Transverse colon (tissue), 4 donors: ENCODE data around the gene PCDHA2. TPM values are rescaled to one million over a fixed set of nuclear protein-coding genes. Genes with fewer than 3 reads are reported as not detected.
"Not testable (repeated sequence)": the region's sequence is repeated elsewhere in the genome, so short reads cannot be mapped to it uniquely, and the experiment has no call there.

Source experiments
- DNase-seq: peaks from one replicate; pipeline ENCODE4 v3.0.0-alpha.2; 2019
- H3K27ac ChIP-seq, 4 donors: fragments of 200-600 bp; sonication (generic); 2 replicates each; pipeline ENCODE4 v1.5.1; 2016 to 2018; ENCODE audit warnings: inconsistent platforms in 4 of 4
- H3K27me3 ChIP-seq: fragments of 200-600 bp; sonication (generic); 2 replicates; pipeline ENCODE4 v1.5.1; 2017; ENCODE audit warnings: inconsistent platforms
- H3K36me3 ChIP-seq, 4 donors: fragments of 200-600 bp; sonication (generic); 2 replicates each; pipeline ENCODE4 v1.5.1; 2017 to 2019; ENCODE audit warnings: inconsistent platforms in 4 of 4
- H3K4me1 ChIP-seq, 4 donors: fragments of 200-600 bp; sonication (generic); 2 replicates each; pipeline ENCODE4 v1.5.1; 2017 to 2020; ENCODE audit warnings: inconsistent platforms in 4 of 4
- H3K4me3 ChIP-seq, 4 donors: fragments of 200-600 bp; sonication (generic); 1 replicate in 1 of 4; 2 replicates in 3 of 4; pipeline versions ENCODE4 v1.5.1 to v1.6.1; 2017 to 2019; ENCODE audit warnings: inconsistent platforms in 4 of 4
- H3K9me3 ChIP-seq, 2 donors: fragments of 200-600 bp; sonication (generic); 2 replicates each; pipeline ENCODE4 v1.5.1; 2017 to 2019; ENCODE audit warnings: inconsistent platforms in 2 of 2
- EP300 ChIP-seq: sonication (generic); formaldehyde crosslinking; IDR thresholded peaks from one replicate; pipeline ENCODE4 v1.6.1; 2017; ENCODE audit warnings: antibody characterized with exemption, low read depth
- POLR2A ChIP-seq: fragments of 450-650 bp; IDR thresholded peaks from one replicate; pipeline ENCODE4 v1.6.1; 2016; ENCODE audit warnings: antibody characterized with exemption, mild to moderate bottlenecking, moderate library complexity
- POLR2AphosphoS5 ChIP-seq, 3 donors: sonication (generic); formaldehyde crosslinking; IDR thresholded peaks; one replicate each; pipeline ENCODE4 v1.6.1; 2016; ENCODE audit warnings: antibody characterized with exemption in 3 of 3
- WGBS, 2 donors: methylation state at CpG; one replicate each; pipeline ENCODE4 v1.1.5; 2018; ENCODE audit warnings: low coverage in 1 of 2; 5-methylcytosine and 5-hydroxymethylcytosine counted together
- in situ Hi-C, 4 donors: fragments of 200-750 bp; cut with MboI; loops; one replicate each; pipeline versions ENCODE4 v1.15.0 to v1.15.1; 2017; ENCODE audit warnings: low sequenced_read_pairs in 3 of 4, low pct_ligation_motif_present in 1 of 4, low pct_unique_long_range_greater_than_20kb in 1 of 4
- intact Hi-C: fragments of 100-400 bp; cut with DNase I; formaldehyde crosslinking; loops from one replicate; pipeline ENCODE4 v1.15.1; 2023; ENCODE audit warnings: low total_unique reads
- total RNA-seq, 4 donors: library from RNA; depleted of rRNA; stranded (reverse); fragments of >200 nt; gene quantifications; one replicate each; pipeline ENCODE4 v1.1.0, GENCODE V29; 2016
- TF ChIP-seq, protein P1 (sequence below), 5 experiments: fragments of 200-600 bp in 3 of 5; fragments of 450-650 bp in 2 of 5; sonication (generic) in 3 of 5; IDR thresholded peaks; 1 replicate in 2 of 5; 2 replicates in 3 of 5; pipeline ENCODE4 v1.5.1; 2016 to 2017; ENCODE audit warnings: antibody characterized with exemption in 5 of 5, inconsistent platforms in 3 of 5, mild to moderate bottlenecking in 2 of 5, moderate library complexity in 1 of 5

PCDHA2 gene
- total RNA-seq, 4 donors from 2014 or later = 0.14 to 0.32 TPM; not detected in 2

DNA sequence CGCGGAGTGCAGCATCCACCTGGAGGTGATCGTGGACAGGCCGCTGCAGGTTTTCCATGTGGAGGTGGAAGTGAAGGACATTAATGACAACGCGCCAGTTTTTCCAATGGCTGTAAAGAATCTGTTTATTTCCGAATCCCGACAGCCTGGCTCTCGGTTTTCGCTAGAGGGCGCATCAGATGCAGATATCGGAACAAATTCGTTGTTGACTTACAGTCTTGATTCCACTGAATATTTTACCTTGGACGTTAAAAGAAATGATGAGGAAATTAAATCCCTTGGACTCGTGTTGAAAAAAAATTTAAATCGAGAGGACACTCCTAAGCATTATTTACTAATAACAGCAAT is 6.8 kb downstream of the PCDHA2 start:
- no peaks in the 10 kb centered on the region for H3K4me1 ChIP-seq
- peaks cover 8% of the 10 kb centered on the region for H3K27me3 ChIP-seq
- intact Hi-C loops (no loop called here), in situ Hi-C loops (no loop called here)
- peak overlapping the region in 1 of 4 donors; percentile 11 for H3K27ac ChIP-seq
- no peak for TF ChIP-seq POLR2AphosphoS5 (IDR thresholded peaks at IDR 0.05)
- TF ChIP-seq, protein P1, sequence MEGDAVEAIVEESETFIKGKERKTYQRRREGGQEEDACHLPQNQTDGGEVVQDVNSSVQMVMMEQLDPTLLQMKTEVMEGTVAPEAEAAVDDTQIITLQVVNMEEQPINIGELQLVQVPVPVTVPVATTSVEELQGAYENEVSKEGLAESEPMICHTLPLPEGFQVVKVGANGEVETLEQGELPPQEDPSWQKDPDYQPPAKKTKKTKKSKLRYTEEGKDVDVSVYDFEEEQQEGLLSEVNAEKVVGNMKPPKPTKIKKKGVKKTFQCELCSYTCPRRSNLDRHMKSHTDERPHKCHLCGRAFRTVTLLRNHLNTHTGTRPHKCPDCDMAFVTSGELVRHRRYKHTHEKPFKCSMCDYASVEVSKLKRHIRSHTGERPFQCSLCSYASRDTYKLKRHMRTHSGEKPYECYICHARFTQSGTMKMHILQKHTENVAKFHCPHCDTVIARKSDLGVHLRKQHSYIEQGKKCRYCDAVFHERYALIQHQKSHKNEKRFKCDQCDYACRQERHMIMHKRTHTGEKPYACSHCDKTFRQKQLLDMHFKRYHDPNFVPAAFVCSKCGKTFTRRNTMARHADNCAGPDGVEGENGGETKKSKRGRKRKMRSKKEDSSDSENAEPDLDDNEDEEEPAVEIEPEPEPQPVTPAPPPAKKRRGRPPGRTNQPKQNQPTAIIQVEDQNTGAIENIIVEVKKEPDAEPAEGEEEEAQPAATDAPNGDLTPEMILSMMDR (IDR thresholded peaks at IDR 0.05) = no peak
- TF ChIP-seq EP300 = no peak
- TF ChIP-seq POLR2A = no peak
- peaks cover 5 to 33% of the 10 kb centered on the region in 2 donors for H3K9me3 ChIP-seq
- no peak for DNase-seq
- H3K4me3 ChIP-seq = peak overlapping the region in 2 of 4 donors; percentile 17 to 23
- H3K36me3 ChIP-seq = no peaks in the 10 kb centered on the region
- 53 to 56% methylated on average over 15 to 16 of the region's 16 CpGs for WGBS, 2 donors

DNA sequence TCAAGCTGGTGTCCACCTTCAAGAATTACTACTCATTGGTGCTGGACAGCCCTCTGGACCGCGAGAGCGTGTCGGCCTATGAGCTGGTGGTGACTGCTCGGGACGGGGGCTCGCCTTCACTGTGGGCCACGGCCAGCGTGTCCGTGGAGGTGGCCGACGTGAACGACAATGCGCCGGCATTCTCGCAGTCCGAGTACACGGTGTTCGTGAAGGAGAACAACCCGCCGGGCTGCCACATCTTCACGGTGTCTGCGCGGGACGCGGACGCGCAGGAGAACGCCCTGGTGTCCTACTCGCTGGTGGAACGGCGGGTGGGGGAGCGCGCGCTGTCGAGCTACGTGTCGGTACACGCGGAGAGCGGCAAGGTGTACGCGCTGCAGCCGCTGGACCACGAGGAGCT is 7.7 kb downstream of the PCDHA2 start:
- in situ Hi-C loops, intact Hi-C loops, H3K4me3 ChIP-seq, H3K27me3 ChIP-seq, H3K4me1 ChIP-seq, DNase-seq, H3K36me3 ChIP-seq, H3K27ac ChIP-seq: not testable (repeated sequence)
- WGBS, 2 donors = 87% methylated on average over 44 of the region's 45 CpGs; no CpG with 5 or more reads in 1 of the 2 donors
- H3K9me3 ChIP-seq = peaks cover 5 to 31% of the 10 kb centered on the region in 2 donors

DNA sequence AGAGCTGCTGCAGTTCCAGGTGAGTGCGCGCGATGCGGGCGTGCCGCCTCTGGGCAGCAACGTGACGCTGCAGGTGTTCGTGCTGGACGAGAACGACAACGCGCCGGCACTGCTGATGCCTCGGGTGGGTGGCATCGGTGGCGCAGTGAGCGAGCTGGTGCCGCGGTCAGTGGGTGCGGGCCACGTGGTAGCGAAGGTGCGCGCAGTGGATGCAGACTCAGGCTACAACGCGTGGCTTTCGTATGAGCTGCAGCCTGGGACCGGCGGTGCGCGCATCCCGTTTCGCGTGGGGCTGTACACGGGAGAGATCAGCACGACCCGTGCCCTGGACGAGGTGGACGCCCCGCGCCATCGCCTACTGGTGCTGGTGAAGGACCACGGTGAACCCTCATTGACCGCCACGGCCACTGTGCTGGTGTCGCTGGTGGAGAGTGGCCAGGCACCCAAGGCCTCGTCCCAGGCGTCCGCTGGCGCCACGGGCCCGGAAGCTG is 8.2 kb downstream of the PCDHA2 start:
- H3K27me3 ChIP-seq = peaks cover 4% of the 10 kb centered on the region
- H3K27ac ChIP-seq = no peak overlapping the region
- DNase-seq = no peak
- no peaks in the 10 kb centered on the region for H3K36me3 ChIP-seq
- intact Hi-C loops (no loop called here), in situ Hi-C loops (no loop called here)
- H3K9me3 ChIP-seq = peaks cover 5 to 31% of the 10 kb centered on the region in 2 donors
- no peaks in the 10 kb centered on the region for H3K4me1 ChIP-seq
- 84% methylated on average over 45 of the region's 53 CpGs; no CpG with 5 or more reads in 1 of the 2 donors for WGBS, 2 donors
- TF ChIP-seq POLR2AphosphoS5 (IDR thresholded peaks at IDR 0.05) (no peak), EP300 (no peak), POLR2A (no peak)
- TF ChIP-seq, protein P1 (IDR thresholded peaks at IDR 0.05) = no peak
- no peak overlapping the region for H3K4me3 ChIP-seq

DNA sequence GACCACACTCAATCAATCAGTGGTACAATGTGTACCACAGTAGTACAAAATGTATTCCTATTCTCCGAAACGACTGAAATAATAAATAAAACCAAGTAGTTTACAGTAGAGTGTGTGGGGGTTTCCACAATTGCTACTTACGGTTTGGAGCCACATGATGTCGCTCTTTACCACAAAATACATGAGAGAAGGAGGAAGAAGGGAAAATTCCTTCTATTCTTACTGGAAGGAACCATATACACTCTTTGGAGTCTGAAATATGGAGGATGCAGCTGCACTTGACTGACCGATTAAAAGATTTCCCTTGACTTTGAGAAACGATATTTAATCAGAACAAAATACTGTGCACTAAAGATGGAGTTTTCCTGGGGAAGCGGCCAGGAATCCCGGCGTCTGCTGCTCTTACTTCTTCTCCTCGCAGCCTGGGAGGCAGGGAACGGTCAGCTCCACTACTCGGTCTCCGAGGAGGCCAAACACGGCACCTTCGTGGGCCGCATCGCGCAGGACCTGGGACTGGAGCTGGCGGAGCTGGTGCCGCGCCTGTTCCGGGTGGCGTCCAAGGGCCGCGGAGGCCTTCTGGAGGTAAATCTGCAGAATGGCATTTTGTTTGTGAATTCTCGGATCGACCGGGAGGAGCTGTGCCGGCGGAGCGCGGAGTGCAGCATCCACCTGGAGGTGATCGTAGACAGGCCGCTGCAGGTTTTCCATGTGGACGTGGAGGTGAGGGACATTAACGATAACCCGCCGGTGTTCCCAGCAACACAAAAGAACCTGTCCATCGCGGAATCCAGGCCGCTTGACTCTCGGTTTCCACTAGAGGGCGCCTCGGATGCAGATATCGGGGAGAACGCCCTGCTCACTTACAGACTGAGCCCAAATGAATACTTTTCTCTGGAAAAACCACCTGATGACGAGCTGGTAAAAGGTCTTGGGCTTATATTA is 12.5 kb downstream of the PCDHA2 start, which contains the start of gene PCDHA4:
TSS of gene PCDHA4 (plus strand) at position 235 of the 942 bp plus-strand sequence.
- no peaks in the 10 kb centered on the region for H3K4me1 ChIP-seq
- intact Hi-C loops (no loop called here), in situ Hi-C loops (no loop called here)
- H3K4me3 ChIP-seq = peak within 1 kb of the TSS in 3 of 4 donors; percentile 16 to 32 (median 30)
- H3K9me3 ChIP-seq = peaks cover 5 to 32% of the 10 kb centered on the region in 2 donors
- H3K27ac ChIP-seq = peak within 1 kb of the TSS in 2 of 4 donors; percentile 29 to 61
- peaks cover 1% of the 10 kb centered on the region for H3K27me3 ChIP-seq
- TF ChIP-seq, protein P1 (IDR thresholded peaks at IDR 0.05) = peak in 4 of 5 experiments; percentile 9 to 30 (median 18)
- no peak for TF ChIP-seq EP300
- WGBS, 2 donors = 36 to 53% methylated on average over 5 to 47 of the region's 47 CpGs
- H3K36me3 ChIP-seq = no peaks in the 10 kb centered on the region
- DNase-seq = peak; percentile 26

DNA sequence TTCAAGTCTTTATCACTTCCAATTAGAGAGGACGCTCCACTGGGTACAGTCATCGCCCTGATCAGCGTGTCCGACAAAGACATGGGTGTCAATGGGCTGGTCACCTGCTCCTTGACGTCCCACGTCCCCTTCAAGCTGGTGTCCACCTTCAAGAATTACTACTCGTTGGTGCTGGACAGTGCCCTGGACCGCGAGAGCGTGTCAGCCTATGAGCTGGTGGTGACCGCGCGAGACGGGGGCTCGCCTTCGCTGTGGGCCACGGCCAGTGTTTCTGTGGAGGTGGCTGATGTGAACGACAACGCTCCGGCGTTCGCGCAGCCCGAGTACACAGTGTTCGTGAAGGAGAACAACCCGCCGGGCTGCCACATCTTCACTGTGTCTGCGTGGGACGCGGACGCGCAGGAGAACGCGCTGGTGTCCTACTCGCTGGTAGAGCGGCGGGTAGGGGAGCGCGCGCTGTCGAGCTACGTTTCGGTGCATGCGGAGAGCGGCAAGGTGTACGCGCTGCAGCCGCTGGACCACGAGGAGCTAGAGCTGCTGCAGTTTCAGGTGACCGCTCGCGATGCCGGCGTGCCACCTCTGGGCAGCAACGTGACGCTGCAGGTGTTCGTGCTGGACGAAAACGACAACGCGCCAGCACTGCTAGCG is 13.7 kb downstream of the PCDHA2 start:
- DNase-seq, H3K4me3 ChIP-seq, intact Hi-C loops, H3K27me3 ChIP-seq, H3K4me1 ChIP-seq, H3K36me3 ChIP-seq, in situ Hi-C loops, H3K27ac ChIP-seq: not testable (repeated sequence)
- peaks cover 5 to 23% of the 10 kb centered on the region in 2 donors for H3K9me3 ChIP-seq
- WGBS, 2 donors = 80 to 87% methylated on average over 8 to 62 of the region's 62 CpGs
